Brain microvascular endothelial cell (primary cell): ENCODE data around the gene SYNE1.

Experiments used
- DNase-seq: peaks from one replicate; pipeline ENCODE4 v3.0.0-alpha.2; 2020
- H3K27ac ChIP-seq: fragments of 250-450 bp; sonication (Bioruptor Pico); 2 replicates; pipeline ENCODE4 v1.5.1; 2020; ENCODE audit warnings: mild to moderate bottlenecking, moderate library complexity
- H3K27me3 ChIP-seq: fragments of 250-450 bp; sonication (Bioruptor Pico); replicated peaks from 2 replicates; pipeline ENCODE4 v1.5.1; 2020; ENCODE audit warnings: mild to moderate bottlenecking
- H3K36me3 ChIP-seq: fragments of 250-450 bp; sonication (Bioruptor Pico); replicated peaks from 2 replicates; pipeline ENCODE4 v1.5.1; 2020; ENCODE audit warnings: mild to moderate bottlenecking
- H3K4me3 ChIP-seq: 2 replicates; pipeline ENCODE4 v1.5.1; 2011; ENCODE audit warnings: low read depth, mild to moderate bottlenecking, control low read depth, low read length, moderate library complexity
- in situ Hi-C: cut with HindIII; loops from 2 replicates; pipeline ENCODE4 v1.10.0; 2017; ENCODE audit warnings: low sequenced_read_pairs, low pct_ligation_motif_present
- TF ChIP-seq, protein P1 (sequence below): IDR thresholded peaks from 2 replicates; pipeline ENCODE4 v1.5.1; 2011; ENCODE audit warnings: low read depth, mild to moderate bottlenecking, moderate library complexity, low read length, control low read depth, inconsistent platforms; ENCODE audit errors: missing control alignments

The SYNE1 gene

DNA sequence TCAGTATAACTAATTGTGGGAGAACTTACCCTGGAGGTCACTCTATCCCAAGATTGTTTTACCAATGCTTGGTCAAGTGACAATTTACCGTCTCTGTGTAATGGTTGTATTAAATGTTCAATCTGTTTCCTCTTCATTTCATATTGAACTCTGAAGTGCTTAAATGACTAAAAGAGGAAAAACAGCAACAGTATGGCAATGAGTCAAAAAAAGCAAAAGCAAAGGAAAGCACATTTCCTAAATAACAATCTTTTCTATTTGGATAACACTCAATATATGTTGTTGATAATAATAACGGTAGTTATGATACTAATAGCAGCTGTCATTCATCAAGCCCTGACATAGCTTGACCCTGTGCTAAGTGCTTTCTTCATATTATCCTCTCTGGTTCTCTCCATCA, 152.4 kb downstream of the SYNE1 start:
- in situ Hi-C loops: no loop called here
- DNase-seq: no peak
- no peaks in the 10 kb centered on the region for H3K36me3 ChIP-seq
- TF ChIP-seq, protein P1, sequence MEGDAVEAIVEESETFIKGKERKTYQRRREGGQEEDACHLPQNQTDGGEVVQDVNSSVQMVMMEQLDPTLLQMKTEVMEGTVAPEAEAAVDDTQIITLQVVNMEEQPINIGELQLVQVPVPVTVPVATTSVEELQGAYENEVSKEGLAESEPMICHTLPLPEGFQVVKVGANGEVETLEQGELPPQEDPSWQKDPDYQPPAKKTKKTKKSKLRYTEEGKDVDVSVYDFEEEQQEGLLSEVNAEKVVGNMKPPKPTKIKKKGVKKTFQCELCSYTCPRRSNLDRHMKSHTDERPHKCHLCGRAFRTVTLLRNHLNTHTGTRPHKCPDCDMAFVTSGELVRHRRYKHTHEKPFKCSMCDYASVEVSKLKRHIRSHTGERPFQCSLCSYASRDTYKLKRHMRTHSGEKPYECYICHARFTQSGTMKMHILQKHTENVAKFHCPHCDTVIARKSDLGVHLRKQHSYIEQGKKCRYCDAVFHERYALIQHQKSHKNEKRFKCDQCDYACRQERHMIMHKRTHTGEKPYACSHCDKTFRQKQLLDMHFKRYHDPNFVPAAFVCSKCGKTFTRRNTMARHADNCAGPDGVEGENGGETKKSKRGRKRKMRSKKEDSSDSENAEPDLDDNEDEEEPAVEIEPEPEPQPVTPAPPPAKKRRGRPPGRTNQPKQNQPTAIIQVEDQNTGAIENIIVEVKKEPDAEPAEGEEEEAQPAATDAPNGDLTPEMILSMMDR: no peak
- no peak overlapping the region for H3K4me3 ChIP-seq
- no peak overlapping the region for H3K27ac ChIP-seq
- no peaks in the 10 kb centered on the region for H3K27me3 ChIP-seq

DNA sequence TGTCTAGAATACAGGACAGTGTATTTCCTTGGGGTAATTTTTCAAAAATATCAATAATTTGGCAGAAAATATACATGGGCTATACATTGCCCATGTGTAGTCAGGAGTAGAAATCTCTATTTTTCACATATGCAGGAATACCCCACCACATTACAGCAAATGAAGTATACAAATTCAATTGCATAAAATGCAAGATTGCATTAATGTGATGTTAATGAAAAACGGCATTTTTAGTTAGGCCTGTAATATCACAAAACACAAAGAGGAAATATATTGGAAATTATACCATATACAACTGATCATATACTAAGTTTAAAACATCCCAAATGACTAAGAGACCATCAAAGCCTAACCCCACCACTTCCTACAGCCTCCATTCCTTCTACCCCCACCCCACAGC, 154.9 kb downstream of the SYNE1 start:
- TF ChIP-seq, protein P1: no peak
- Histone ChIP-seq H3K4me3 (no peak overlapping the region), H3K27ac (no peak overlapping the region), H3K36me3 (no peaks in the 10 kb centered on the region), H3K27me3 (no peaks in the 10 kb centered on the region)
- no peak for DNase-seq
- in situ Hi-C loops: no loop called here

DNA sequence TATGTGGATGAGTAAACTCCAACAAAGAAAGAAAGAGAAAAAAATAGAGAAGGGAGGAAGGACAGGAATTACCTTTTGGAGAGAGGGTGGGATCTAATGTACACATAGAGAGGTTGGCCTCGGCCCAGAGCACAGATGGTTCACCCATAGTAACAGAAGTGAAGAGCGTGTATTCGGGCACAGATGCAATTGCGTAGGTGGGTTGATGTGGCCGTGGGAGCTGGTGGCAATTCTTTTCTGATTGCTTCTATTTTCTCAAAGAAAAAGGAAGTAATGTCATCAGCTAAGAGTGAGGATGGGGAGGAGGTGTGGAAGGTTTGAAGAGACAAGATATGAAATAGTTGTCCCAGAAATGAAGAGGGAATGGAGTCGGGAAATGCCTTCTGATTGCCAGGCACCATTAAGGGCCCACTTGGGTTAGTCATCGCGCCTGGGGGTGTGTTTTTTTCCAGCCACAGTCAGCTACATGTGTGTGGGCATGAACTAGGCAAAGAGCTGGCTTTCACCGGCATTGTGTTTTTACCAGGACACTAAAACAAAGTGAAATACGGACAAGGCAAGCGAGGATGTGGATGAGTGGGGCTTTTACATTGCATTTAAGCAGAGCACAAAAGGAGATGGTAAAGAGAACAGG, 158.7 kb downstream of the SYNE1 start:
- no peak overlapping the region for H3K27ac ChIP-seq
- H3K36me3 ChIP-seq: no peaks in the 10 kb centered on the region
- TF ChIP-seq, protein P1: no peak
- no peak overlapping the region for H3K4me3 ChIP-seq
- DNase-seq: no peak
- H3K27me3 ChIP-seq: no peaks in the 10 kb centered on the region
- in situ Hi-C loops: no loop called here

DNA sequence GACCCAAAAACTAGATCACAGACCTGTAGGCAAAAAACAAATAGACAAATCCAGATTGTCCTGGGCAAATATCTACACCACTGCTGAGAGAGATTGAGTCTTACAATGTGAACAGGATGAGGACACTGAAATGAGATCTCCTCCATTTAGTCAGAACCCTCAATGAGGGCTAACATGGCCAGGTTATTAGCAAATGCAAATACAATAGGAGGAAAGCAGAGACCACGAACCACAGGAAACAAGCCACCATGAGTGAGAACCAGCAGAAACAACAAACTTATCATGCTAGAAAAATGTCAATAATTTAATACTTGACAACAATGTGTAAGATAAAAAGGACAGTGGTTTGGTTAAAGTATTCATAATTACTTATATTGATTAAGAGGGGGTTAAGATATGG, 162.8 kb downstream of the SYNE1 start:
- DNase-seq: peak; percentile 12
- in situ Hi-C loops: no loop called here
- TF ChIP-seq, protein P1: no peak

DNA sequence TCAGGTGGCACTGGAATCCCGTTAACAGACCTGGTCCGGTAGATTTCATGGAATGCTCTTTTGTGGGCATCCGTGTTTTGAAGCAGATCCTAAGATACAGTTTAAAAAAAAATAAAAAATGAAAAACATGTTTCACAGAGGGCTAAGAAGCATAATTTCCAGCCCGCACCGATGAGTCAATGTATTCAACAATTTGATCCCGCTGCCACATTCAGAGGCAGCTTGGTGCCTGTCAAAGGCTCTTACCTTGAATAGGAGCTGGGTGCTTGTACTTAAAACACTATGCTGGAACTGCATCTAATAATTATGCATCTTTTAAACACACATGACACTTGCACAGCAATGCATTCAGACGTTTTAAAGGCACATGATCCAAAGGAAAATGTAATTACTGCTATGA, 164.8 kb downstream of the SYNE1 start:
- in situ Hi-C loops: no loop called here
- Histone ChIP-seq H3K27me3 (no peaks in the 10 kb centered on the region), H3K4me3 (no peak overlapping the region), H3K27ac (no peak overlapping the region), H3K36me3 (no peaks in the 10 kb centered on the region)
- DNase-seq: no peak
- TF ChIP-seq, protein P1: no peak

More for the DNA sequence above, 162.8 kb downstream of the SYNE1 start:
- H3K27me3 ChIP-seq: no peaks in the 10 kb centered on the region
- no peaks in the 10 kb centered on the region for H3K36me3 ChIP-seq
- H3K27ac ChIP-seq: no peak overlapping the region
- H3K4me3 ChIP-seq: no peak overlapping the region
